22Rv1 (cell line): ENCODE measurements around the gene TLCD3B.

Source experiments
- H3K27ac ChIP-seq: fragments of 450-650 bp; 2 replicates; pipeline ENCODE4 v1.5.1; 2017
- CTCF ChIP-seq: fragments of 450-650 bp; IDR thresholded peaks from 2 replicates; pipeline ENCODE4 v1.5.1; 2017; ENCODE audit warnings: mild to moderate bottlenecking
- ZFX ChIP-seq: fragments of 450-650 bp; IDR thresholded peaks from 2 replicates; pipeline ENCODE4 v1.6.1; 2017; ENCODE audit warnings: antibody characterized with exemption, borderline replicate concordance

Gene TLCD3B

GRCh38 chr16:29983420-29984136 is 47.5 kb downstream of the TLCD3B start:
- TF ChIP-seq CTCF (no peak), ZFX (no peak)
- H3K27ac ChIP-seq: no peak overlapping the region

- no peak overlapping the region for H3K27ac ChIP-seq
- TF ChIP-seq ZFX (no peak), CTCF (no peak)
These were observed 48.3 kb downstream of the TLCD3B start for GRCh38 chr16:29982560-29983419.

GRCh38 chr16:29978564-29979270 is 52.4 kb downstream of the TLCD3B start:
- TF ChIP-seq ZFX: no peak
- TF ChIP-seq CTCF: no peak

GRCh38 chr16:29978081-29978480 is 53.0 kb downstream of the TLCD3B start:
- TF ChIP-seq CTCF (no peak), ZFX (no peak)
- H3K27ac ChIP-seq: no peak overlapping the region

More at GRCh38 chr16:29978564-29979270, 52.4 kb downstream of the TLCD3B start:
- H3K27ac ChIP-seq: no peak overlapping the region

- no peak overlapping the region for H3K27ac ChIP-seq
- TF ChIP-seq CTCF (no peak), ZFX (no peak)
These were observed 53.8 kb downstream of the TLCD3B start for GRCh38 chr16:29977063-29977825.

- no peak for TF ChIP-seq ZFX
- TF ChIP-seq CTCF: no peak
- H3K27ac ChIP-seq: peak overlapping the region; percentile 84; the same call in 1 of the 2 replicates
These were observed 55.1 kb downstream of the TLCD3B start for GRCh38 chr16:29975811-29976511.
